Fibroblast of skin of back (primary cell): Measurements from ENCODE around the gene YY2.
A peak's percentile ranks its signal among the peaks of the same experiment; 100 is the strongest.

Source experiments
- DNase-seq: peaks from one replicate; pipeline ENCODE4 v3.0.0-alpha.2; 2013

The YY2 gene

GRCh38 chrX:21875013-21875412 is 19.2 kb downstream of the YY2 start:
- DNase-seq: no peak

GRCh38 chrX:21881881-21882574 is 26.2 kb downstream of the YY2 start:
- DNase-seq: no peak

DNA sequence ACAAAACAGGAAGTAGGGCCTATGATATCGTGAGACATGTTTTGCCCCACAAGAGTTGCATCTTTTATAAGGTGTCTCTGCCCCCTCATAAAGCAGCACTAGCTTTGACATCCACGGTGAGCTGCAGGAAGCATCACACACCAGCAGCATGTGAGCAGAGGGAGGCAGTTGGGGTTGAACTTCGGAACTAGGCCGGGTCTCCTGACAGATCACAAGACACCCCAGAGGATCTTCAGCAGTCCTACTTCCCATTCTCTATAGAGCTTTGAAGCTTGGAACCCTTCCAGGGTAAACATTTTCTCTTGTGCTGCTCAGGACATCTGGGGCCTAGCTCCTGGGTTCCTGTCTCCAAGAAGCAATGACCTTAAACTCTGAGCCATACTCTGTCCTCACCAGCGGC is 27.5 kb downstream of the YY2 start:
- peak; percentile 13 for DNase-seq

DNA sequence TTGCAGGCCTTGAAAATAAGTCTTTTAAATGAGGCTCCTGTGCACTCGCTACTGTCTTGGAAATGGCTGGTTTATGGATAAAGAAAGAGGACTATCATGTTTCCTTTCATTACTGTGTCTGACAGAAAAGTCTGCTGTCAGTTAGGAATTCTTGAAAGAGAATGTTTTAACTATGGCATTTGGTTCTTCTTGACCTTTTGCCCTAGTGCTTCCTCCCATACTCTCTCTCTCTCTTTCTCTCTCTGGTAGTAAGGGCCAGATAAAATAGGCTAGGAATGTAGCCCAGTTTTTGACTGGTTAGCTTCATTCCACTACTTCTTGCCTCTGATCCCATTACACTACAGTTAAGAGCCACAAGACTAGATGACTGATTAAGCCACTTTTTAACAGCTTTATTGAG is 29.8 kb downstream of the YY2 start:
- DNase-seq: peak; percentile 63

DNA sequence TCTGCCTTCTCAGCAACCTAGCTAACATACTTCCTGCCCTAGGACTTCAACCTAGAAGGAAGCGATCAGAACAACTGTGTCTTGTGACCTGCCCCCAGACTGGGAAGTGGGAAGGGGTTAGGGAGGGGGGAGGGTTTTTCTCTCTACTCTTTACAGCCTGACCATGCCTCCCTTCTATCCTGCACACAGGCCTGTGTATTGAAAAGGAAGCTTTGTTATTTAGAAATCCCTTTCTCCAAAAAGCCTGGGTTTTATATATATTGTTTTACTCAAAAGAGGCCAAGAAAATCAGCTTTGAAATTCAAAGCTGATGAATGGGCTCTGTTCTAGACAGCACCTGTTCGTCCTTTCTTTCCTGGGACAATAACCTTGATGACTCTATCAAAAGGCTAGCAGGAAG is 49.5 kb downstream of the YY2 start:
- no peak for DNase-seq

DNA sequence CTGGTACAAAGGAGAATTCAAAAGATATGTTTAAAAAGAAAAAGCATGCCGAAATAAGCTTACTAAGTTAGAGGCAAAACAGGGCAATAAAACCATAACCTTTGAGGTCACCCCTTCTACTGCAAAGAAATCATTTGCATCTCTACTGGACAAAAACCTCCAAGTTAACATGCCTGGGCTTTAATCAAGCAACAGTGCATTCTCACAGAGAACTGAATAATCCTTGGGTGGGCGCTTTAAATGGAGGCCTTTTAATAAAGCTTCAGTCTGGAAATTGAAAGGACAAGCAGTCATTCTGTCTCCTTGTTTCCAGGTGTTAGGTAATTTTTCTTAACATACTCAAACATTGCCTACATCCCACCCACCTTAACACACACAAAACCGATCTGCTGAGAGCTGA is 50.2 kb downstream of the YY2 start:
- no peak for DNase-seq

GRCh38 chrX:21907260-21907659 is 51.5 kb downstream of the YY2 start:
- no peak for DNase-seq
